Spinal cord (tissue), 10 donors: ENCODE data around the gene SCAPER. TPM values are rescaled to one million over a fixed set of nuclear protein-coding genes. Genes with fewer than 3 reads are reported as not detected.
"Not testable (repeated sequence)": the region's sequence is repeated elsewhere in the genome, so short reads cannot be mapped to it uniquely, and the experiment has no call there.

ENCODE experiments used
- DNase-seq, 6 donors: peaks; one replicate each; pipeline versions ENCODE4 v3.0.0 to v3.0.0-alpha.2; 2013 to 2015; ENCODE audit warnings: low spot score in 6 of 6, low read depth in 4 of 6
- H3K27ac ChIP-seq: one replicate; pipeline ENCODE4 v1.5.1; 2013; ENCODE audit warnings: low read depth, low read length, control low read depth
- H3K27me3 ChIP-seq: one replicate; pipeline ENCODE4 v1.6.1; 2013; ENCODE audit warnings: low read length; ENCODE audit not compliant: control insufficient read depth, insufficient read depth
- H3K36me3 ChIP-seq: one replicate; pipeline ENCODE4 v1.6.1; 2013; ENCODE audit warnings: low read length; ENCODE audit not compliant: control insufficient read depth, insufficient read depth
- H3K4me1 ChIP-seq: one replicate; pipeline ENCODE4 v1.6.1; 2013; ENCODE audit warnings: low read length; ENCODE audit not compliant: control insufficient read depth, insufficient read depth
- H3K4me3 ChIP-seq: one replicate; pipeline ENCODE4 v1.5.1; 2013; ENCODE audit warnings: low read depth, low read length, control low read depth
- H3K9me3 ChIP-seq: one replicate; pipeline ENCODE4 v1.6.1; 2013; ENCODE audit warnings: low read length; ENCODE audit not compliant: control insufficient read depth, insufficient read depth
- WGBS: methylation state at CpG from one replicate; pipeline ENCODE4 v1.1.5; 2013; ENCODE audit warnings: missing lambda C conversion rate; ENCODE audit not compliant: insufficient coverage; 5-methylcytosine and 5-hydroxymethylcytosine counted together
- polyA plus RNA-seq, 2 donors: library from polyadenylated mRNA; unstranded; fragments of 120-200 nt; gene quantifications; one replicate each; pipeline ENCODE4 v1.2.1, GENCODE V29; 2013; ENCODE audit not compliant: insufficient read length in 2 of 2
- total RNA-seq, 2 donors: library from RNA; depleted of rRNA in 1 of 2; stranded (reverse); fragments of 120-200 nt in 1 of 2; fragments of >200 nt in 1 of 2; gene quantifications; one replicate each; pipeline versions ENCODE4 v1.2.3 to v1.2.4, GENCODE V29; 2013 to 2014
- donor health status: healthy.

Gene SCAPER
- total and polyA plus RNA-seq, 4 donors = 33.2 to 70.3 (median 46.9) TPM

GRCh38 chr15:76892836-76893235, 12.3 kb downstream of the SCAPER start:
- not testable (repeated sequence) for DNase-seq, H3K9me3 ChIP-seq, H3K4me1 ChIP-seq, H3K36me3 ChIP-seq, H3K4me3 ChIP-seq, H3K27me3 ChIP-seq, H3K27ac ChIP-seq
- WGBS = no CpG with 5 or more reads among the region's 5 CpGs

- not testable (repeated sequence) for H3K27ac ChIP-seq, H3K4me1 ChIP-seq, H3K27me3 ChIP-seq, DNase-seq, H3K9me3 ChIP-seq, H3K36me3 ChIP-seq, H3K4me3 ChIP-seq
- WGBS = 91% methylated on average over 10 of the region's 14 CpGs
Measured at GRCh38 chr15:76887280-76888141, 17.6 kb downstream of the SCAPER start.

GRCh38 chr15:76885212-76885611, 19.9 kb downstream of the SCAPER start:
- whole genome bisulfite sequencing = 93% methylated on average over 2 of the region's 2 CpGs
- DNase-seq = no peak
- no peaks in the 10 kb centered on the region for H3K4me1 ChIP-seq
- no peak overlapping the region for H3K27ac ChIP-seq
- H3K27me3 ChIP-seq = no peaks in the 10 kb centered on the region
- H3K9me3 ChIP-seq = no peaks in the 10 kb centered on the region
- H3K36me3 ChIP-seq = peaks cover 8% of the 10 kb centered on the region
- no peak overlapping the region for H3K4me3 ChIP-seq

GRCh38 chr15:76875911-76876310, 29.2 kb downstream of the SCAPER start:
- Histone ChIP-seq H3K36me3 (peaks cover 17% of the 10 kb centered on the region), H3K4me3 (no peak overlapping the region), H3K27me3 (no peaks in the 10 kb centered on the region), H3K4me1 (no peaks in the 10 kb centered on the region), H3K9me3 (no peaks in the 10 kb centered on the region), H3K27ac (no peak overlapping the region)
- 96% methylated on average over 25 of the region's 26 CpGs for WGBS
- no peak for DNase-seq

DNA sequence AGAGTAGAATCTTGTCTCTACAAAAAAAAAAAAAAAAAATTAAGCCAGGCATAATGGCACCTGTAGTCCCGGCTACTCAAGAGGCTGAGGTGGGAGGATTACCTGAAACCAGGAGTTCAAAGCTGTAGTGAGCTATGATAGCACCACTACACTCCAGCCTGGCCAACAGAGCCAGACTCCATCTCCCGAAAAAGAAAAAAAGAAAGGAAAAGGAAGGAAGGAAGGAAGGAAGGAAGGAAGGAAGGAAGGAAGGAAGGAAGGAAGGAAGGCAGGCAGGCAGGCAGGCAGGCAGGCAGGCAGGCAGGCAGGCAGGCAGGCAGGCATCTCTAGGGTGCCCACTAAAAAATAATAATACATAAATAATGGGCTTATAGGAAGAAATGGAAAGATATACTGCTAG, 32.1 kb downstream of the SCAPER start:
- H3K27ac ChIP-seq, H3K4me3 ChIP-seq, H3K4me1 ChIP-seq, DNase-seq, H3K9me3 ChIP-seq, H3K27me3 ChIP-seq: not testable (repeated sequence)
- H3K36me3 ChIP-seq = peaks cover 17% of the 10 kb centered on the region
- WGBS = no CpG with 5 or more reads among the region's 2 CpGs

DNA sequence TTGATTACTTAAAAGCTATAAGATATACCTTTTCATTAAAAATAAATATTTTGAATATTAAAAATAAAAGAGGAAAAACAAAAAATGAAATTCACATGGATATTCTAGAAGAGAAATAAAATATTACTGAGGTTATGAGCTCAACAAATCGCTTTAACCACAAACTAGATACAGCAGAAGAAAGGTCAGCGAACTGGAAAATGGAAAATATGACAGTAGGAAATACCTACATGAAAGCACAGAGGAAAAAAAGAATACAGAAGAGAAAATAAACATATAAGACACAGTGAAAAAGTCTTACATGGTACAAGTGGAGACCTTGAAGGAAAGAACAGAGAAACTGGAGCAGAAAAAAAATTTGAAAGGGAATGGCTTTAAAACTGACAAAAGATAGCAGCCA, 33.2 kb downstream of the SCAPER start:
- H3K4me1 ChIP-seq = no peaks in the 10 kb centered on the region
- WGBS = no CpG with 5 or more reads among the region's 2 CpGs

DNA sequence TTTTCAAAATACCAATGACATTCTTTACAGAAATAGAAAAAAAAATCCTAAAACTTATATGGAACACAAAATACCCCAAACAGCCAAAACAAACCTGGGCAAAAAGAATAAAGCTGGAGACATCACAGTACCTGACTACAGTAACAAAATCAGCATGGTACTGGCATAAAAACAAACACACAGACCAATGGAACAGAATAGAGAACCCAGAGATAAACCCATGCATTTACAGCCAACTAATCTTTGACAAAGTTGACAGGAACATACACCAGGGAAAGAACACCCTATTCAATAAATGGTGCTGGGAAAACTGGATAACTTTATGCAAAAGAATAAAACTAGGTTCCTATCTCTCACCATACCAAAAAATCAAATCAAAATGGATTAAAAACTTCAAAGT, 36.4 kb downstream of the SCAPER start:
- Histone ChIP-seq H3K27ac (no peak overlapping the region), H3K4me3 (no peak overlapping the region), H3K4me1 (no peaks in the 10 kb centered on the region), H3K36me3 (peaks cover 4% of the 10 kb centered on the region), H3K27me3 (no peaks in the 10 kb centered on the region), H3K9me3 (no peaks in the 10 kb centered on the region)
- no peak for DNase-seq

More for the DNA sequence above, 33.2 kb downstream of the SCAPER start:
- no peak for DNase-seq
- Histone ChIP-seq H3K27me3 (no peaks in the 10 kb centered on the region), H3K4me3 (no peak overlapping the region), H3K27ac (no peak overlapping the region), H3K9me3 (no peaks in the 10 kb centered on the region), H3K36me3 (peaks cover 17% of the 10 kb centered on the region)

GRCh38 chr15:76866716-76867321, 38.3 kb downstream of the SCAPER start:
- Histone ChIP-seq H3K9me3 (no peaks in the 10 kb centered on the region), H3K4me1 (no peaks in the 10 kb centered on the region), H3K27ac (no peak overlapping the region), H3K27me3 (no peaks in the 10 kb centered on the region), H3K4me3 (no peak overlapping the region), H3K36me3 (no peaks in the 10 kb centered on the region)
- DNase-seq = peak; percentile 9 to 82 (median 26)

- DNase-seq = no peak
- H3K9me3 ChIP-seq = no peaks in the 10 kb centered on the region
- no peak overlapping the region for H3K4me3 ChIP-seq
- no peaks in the 10 kb centered on the region for H3K36me3 ChIP-seq
- WGBS = 83% methylated on average over 1 of the region's 2 CpGs
- no peaks in the 10 kb centered on the region for H3K27me3 ChIP-seq
- no peaks in the 10 kb centered on the region for H3K4me1 ChIP-seq
- H3K27ac ChIP-seq = no peak overlapping the region
Measured at GRCh38 chr15:76866008-76866407, 39.1 kb downstream of the SCAPER start.

- DNase-seq = no peak
- WGBS = 64% methylated on average over 2 of the region's 4 CpGs
- no peaks in the 10 kb centered on the region for H3K36me3 ChIP-seq
- no peaks in the 10 kb centered on the region for H3K4me1 ChIP-seq
- no peak overlapping the region for H3K4me3 ChIP-seq
- no peaks in the 10 kb centered on the region for H3K9me3 ChIP-seq
- no peaks in the 10 kb centered on the region for H3K27me3 ChIP-seq
- H3K27ac ChIP-seq = no peak overlapping the region
Measured at GRCh38 chr15:76865548-76865991, 39.6 kb downstream of the SCAPER start.
